GM18526 (cell line): ENCODE data around the gene SNAP25.

Source experiments
- POLR2A ChIP-seq: IDR thresholded peaks from 3 replicates; pipeline ENCODE4 v1.6.1; 2011; ENCODE audit not compliant: insufficient read length; ENCODE audit errors: extremely low read depth

The SNAP25 gene

GRCh38 chr20:10218536-10219451, at the start of gene SNAP25:
Gene SNAP25 (plus strand): TSS chr20:10218830. CDS start chr20:10275492, 56,662 bp downstream.
- no peak for TF ChIP-seq POLR2A

GRCh38 chr20:10169752-10170151, 48.9 kb upstream of the SNAP25 start:
- no peak for TF ChIP-seq POLR2A

- no peak for TF ChIP-seq POLR2A
These were observed 48.4 kb upstream of the SNAP25 start for GRCh38 chr20:10170261-10170660.

- TF ChIP-seq POLR2A = no peak
These were observed 46.5 kb upstream of the SNAP25 start for GRCh38 chr20:10171864-10172751.

GRCh38 chr20:10172998-10173655, 45.5 kb upstream of the SNAP25 start:
- no peak for TF ChIP-seq POLR2A

- no peak for TF ChIP-seq POLR2A
These were observed 44.2 kb upstream of the SNAP25 start for GRCh38 chr20:10174400-10174799.

- TF ChIP-seq POLR2A = no peak
These were observed 41.3 kb upstream of the SNAP25 start for GRCh38 chr20:10177326-10177725.

- TF ChIP-seq POLR2A = no peak
These were observed 40.5 kb upstream of the SNAP25 start for GRCh38 chr20:10178091-10178490.

- TF ChIP-seq POLR2A = no peak
These were observed 39.8 kb upstream of the SNAP25 start for GRCh38 chr20:10178727-10179313.

GRCh38 chr20:10179574-10180298, 38.9 kb upstream of the SNAP25 start:
- no peak for TF ChIP-seq POLR2A

GRCh38 chr20:10180651-10181235, 37.9 kb upstream of the SNAP25 start:
- TF ChIP-seq POLR2A = no peak

- no peak for TF ChIP-seq POLR2A
These were observed 32.7 kb upstream of the SNAP25 start for GRCh38 chr20:10185741-10186558.

GRCh38 chr20:10190456-10190855, 28.2 kb upstream of the SNAP25 start:
- TF ChIP-seq POLR2A = no peak
